NCI-H2227 treated with DMSO at 0.1 percent for 48 hours (cell line): ENCODE data around the gene CABCOCO1.

Experiments
- DNase-seq: peaks from one replicate; lab custom pipeline; 2025; lab: John Stamatoyannopoulos, UW

The CABCOCO1 gene

DNA sequence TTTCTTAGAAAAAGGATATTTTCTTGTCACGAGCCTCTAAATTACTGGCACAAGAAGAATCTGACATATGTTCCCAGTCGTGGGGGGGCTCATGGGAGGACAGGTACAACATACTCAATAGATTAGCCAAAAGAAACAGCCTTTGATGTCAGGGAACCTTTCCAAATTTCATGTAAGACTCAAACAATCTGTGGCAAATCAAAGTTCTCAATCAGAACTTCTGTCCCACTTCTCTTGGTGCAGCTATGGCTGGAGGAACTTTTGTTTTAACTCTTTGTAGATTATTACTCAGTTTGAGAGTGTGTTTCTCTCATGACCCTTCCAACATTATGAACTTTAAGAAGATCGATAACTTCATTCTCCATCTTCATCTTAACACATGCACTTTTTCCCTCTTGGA is 124.4 kb downstream of the CABCOCO1 start:
- DNase-seq: no peak

GRCh38 chr10:61789031-61789430 is 126.3 kb downstream of the CABCOCO1 start:
- DNase-seq: no peak

DNA sequence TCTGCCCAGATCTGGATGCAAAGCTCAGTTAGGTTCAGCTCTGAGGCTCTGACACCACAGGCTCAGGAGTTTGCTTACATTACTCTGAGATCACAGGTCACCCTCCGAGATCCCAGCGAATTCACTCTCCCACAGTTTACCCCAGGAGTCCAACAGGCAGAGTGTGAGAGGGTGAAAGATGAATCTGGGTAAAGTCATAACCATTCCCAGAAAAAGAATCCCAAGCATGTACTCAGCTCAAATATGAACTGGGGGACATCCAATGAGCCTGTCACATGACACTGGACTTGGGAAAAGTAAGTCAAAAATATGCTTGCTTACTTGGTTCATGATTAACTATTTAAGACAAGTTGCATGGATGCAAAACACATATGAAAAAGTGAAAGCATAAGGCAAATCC is 128.5 kb downstream of the CABCOCO1 start:
- DNase-seq: no peak

- DNase-seq: no peak
These were observed 129.5 kb downstream of the CABCOCO1 start for GRCh38 chr10:61792097-61792716.

- DNase-seq: no peak
These were observed 130.2 kb downstream of the CABCOCO1 start for GRCh38 chr10:61792921-61793320.

- no peak for DNase-seq
These were observed 131.3 kb downstream of the CABCOCO1 start for GRCh38 chr10:61793760-61794703.

DNA sequence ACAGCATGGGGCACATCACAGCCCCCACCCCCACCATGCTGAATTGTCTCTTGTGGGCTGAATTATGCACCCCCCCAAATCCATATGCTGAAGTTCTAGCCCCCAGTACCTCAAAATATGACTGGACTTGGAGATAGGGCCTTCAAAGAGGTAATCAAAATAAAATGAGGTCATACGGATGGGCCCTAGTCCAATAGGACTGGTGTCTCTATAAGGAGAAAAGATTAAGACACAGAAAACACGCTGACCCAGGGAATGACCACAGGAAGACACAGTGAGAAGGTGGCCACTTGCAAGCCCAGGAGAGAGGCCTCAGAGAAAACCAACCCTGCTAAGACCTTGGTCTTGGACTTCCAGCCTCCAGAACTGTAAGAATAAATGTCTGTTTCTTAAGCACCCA is 132.4 kb downstream of the CABCOCO1 start:
- no peak for DNase-seq

GRCh38 chr10:61795551-61795950 is 132.8 kb downstream of the CABCOCO1 start:
- no peak for DNase-seq

GRCh38 chr10:61796785-61797184 is 134.1 kb downstream of the CABCOCO1 start:
- DNase-seq: no peak

DNA sequence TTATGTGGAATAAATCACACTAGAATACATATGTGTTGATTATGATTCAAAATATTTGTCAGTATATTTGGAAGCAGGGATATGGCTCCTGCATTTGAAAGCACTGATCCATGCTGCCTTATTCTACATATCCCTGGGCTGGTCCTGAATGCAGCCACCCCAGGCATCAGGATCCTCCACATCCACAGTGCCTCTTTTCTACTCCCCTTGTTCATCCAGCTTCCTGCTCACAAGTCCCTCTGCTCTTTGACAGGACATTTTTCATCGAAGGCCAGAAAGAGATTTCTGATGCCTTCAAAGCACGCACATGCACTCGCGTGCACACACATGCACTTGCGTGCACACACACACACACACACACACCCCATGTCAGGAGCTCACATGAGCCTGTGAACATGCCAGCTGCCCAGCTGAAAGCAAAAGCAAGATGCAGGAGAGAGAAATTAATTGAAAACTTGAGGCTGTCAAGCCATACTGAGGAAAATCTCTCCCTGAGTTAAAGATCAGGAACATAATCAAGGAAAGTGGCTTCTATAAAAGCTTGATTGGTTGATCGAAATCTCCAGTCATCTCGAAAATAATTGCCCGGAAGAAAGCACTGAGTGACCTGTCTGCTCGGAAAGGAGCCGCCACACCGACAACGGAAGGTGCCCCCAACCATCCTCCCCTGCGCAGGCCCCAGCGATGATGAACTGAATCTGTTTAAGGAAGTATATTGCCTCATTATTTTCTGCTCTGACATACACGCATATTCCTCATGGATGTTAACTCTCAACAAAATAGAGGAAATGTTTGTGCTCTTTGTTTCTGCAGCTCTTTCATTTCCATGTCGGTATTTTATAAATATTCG is 134.8 kb downstream of the CABCOCO1 start:
- no peak for DNase-seq

DNA sequence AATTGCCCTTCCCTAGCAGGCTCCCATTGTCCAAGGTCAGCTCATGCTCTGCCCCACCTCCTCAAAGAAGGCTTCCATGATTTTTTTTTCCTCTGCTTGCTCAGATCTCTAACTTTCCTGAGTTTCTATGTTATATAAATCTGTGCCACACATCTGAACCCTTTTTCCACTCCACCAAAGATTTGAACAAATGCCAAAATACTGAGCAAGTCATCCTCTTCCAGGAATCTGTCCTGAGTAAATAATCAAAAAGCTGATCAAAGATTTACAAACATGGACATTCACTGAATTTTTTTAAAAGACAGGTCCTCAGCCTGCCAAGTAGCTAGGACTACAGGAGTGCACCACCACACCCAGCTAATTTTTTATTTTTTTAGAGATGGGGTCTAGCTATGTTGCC is 136.0 kb downstream of the CABCOCO1 start:
- DNase-seq: no peak

DNA sequence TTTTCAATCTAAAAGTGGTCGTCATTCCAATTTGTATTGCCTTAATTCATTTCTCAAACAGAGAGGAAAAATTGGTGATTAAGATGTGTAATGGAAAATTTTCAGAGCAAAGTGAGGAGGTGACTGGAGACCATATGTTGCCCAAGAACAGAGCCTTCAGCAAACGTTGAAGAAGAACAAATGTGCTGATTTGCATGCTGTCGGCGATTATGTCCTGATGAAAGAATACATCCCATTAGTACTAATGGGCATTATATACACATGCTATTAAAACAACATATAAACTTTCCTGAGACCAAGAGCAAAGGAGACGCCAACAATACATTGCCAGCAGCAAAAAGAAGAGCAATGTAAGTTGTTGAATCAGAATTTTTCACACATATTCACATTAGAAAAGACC is 138.8 kb downstream of the CABCOCO1 start:
- no peak for DNase-seq

- DNase-seq: no peak
These were observed 140.5 kb downstream of the CABCOCO1 start for GRCh38 chr10:61803269-61803668.

DNA sequence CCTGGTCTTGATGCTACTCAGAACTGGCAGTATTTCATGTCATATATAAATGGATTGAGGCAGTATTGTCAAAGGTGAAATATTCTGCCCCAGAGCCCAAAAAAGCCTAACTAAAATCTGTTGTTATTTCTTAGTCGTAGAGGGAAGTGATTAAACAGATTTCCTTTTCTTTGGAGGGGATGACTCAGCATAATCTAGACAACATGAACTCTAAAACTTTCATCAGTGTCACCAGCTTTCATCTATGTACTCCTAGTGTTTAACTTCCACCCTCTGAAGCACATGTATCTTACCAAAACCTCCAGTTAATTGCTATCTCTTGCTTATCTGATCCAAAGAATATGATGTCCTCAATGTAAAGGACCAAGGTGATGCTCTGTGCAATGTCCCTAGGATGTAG is 141.7 kb downstream of the CABCOCO1 start:
- DNase-seq: no peak

- DNase-seq: no peak
These were observed 142.4 kb downstream of the CABCOCO1 start for GRCh38 chr10:61805091-61805490.

- DNase-seq: no peak
These were observed 147.5 kb downstream of the CABCOCO1 start for GRCh38 chr10:61810263-61810662.

DNA sequence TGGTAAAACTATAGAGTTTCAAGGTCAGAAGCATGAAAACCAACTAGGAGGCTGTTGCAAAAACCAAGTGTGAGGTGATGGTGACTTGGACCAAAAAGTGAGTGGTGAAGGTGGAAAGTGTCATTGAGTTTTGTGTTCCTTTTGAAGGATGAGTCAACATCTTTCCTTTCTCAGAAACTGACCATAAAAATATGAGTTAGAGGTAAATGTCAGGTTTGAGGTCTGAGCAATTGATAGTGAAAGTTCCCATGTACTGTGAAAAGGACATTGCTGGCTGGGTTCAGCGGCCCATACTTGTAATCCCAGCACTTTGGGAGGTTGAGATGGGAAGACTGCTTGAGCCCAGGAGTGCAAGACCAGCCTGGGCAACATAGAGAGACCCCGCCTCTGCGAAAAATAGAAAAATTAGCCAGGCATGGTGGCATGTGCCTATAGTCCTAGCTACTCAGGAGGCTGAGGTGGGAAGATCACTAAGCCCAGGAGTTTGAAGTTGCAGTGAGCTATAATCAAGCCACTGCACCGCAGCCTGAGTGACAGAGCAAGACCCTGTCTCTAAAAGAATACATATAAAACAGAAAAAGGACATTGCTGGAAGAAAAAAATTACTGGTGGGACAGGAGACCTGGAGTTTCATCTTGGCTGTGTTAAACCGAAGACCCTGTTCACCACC is 149.5 kb downstream of the CABCOCO1 start:
- no peak for DNase-seq

- no peak for DNase-seq
These were observed 150.2 kb downstream of the CABCOCO1 start for GRCh38 chr10:61812920-61813319.

DNA sequence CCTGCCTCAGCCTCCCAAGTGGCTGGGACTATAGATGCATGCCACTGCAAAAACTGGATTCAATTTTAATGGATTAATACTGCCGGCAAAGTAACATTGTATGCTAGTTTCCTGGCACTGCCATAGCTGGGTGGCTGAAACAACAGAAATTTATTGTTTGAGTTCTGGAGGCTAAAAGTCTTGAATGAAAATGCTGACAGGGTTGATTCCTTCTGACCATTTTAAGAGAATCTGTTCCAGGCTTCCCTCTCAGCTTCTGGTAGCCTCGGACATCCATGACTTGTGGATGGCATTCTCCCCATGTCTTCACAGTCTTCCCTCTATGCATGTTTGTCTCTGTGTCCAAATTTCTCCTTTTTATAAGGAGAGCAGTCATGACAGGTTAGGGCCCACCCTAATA is 151.4 kb downstream of the CABCOCO1 start:
- DNase-seq: no peak

GRCh38 chr10:61815496-61815895 is 152.8 kb downstream of the CABCOCO1 start:
- no peak for DNase-seq
